GM12878 (cell line): ENCODE measurements around the gene ATP1A3. TPM values are rescaled to one million over a fixed set of nuclear protein-coding genes. Genes with fewer than 3 reads are reported as not detected.
A peak's percentile ranks its signal among the peaks of the same experiment; 100 is the strongest.

ENCODE experiments used
- ATAC-seq: fragments of 200-7000 bp; cut with Tn5 transposase; 3 replicates; pipeline ENCODE4 v1.9.1; 2020; ENCODE audit warnings: mild to moderate bottlenecking, moderate library complexity
- BruUV-seq: library from RNA; stranded (reverse); fragments of 400-500 nt; replicated peaks from 2 replicates; lab custom pipeline; 2021; lab: Mats Ljungman, UMichigan
- CTCF ChIA-PET: fragments of 300-600 bp; sonication (Branson Sonifier 250); formaldehyde crosslinking; extraction: SDS; loops from one replicate; lab custom pipeline; 2021; ENCODE audit warnings: inconsistent platforms; lab: Yijun Ruan, JAX
- POLR2A ChIA-PET: fragments of 350-600 bp; formaldehyde crosslinking; extraction: SDS; loops from one replicate; lab custom pipeline; 2021; ENCODE audit warnings: inconsistent platforms; lab: Charles Lee
- RAD21 ChIA-PET: fragments of 300-600 bp; sonication (Branson Sonifier 250); formaldehyde crosslinking; loops from one replicate; lab custom pipeline; 2023; ENCODE audit warnings: antibody characterized with exemption; ENCODE audit not compliant: unreplicated experiment; lab: Charles Lee
- SMC1A ChIA-PET: fragments of 300-600 bp; sonication (Branson Sonifier 250); formaldehyde crosslinking; loops from one replicate; lab custom pipeline; 2023; ENCODE audit not compliant: unreplicated experiment, uncharacterized antibody; lab: Charles Lee
- DNase-seq: peaks from one replicate; pipeline ENCODE4 v3.0.0-alpha.2; 2011; ENCODE audit warnings: low read depth, low spot score
- FAIRE-seq: peaks from 3 replicates; lab custom pipeline; 2011; peaks lifted over from hg19 to GRCh38; lab: Jason Lieb, UNC
- H2AFZ ChIP-seq: 2 replicates; pipeline ENCODE4 v1.6.0; 2011; ENCODE audit warnings: low read depth, low read length, control low read depth; ENCODE audit not compliant: control insufficient read depth
- H3K27ac ChIP-seq: 2 replicates; pipeline ENCODE4 v1.5.1; 2011; ENCODE audit warnings: control low read depth; ENCODE audit not compliant: control insufficient read depth, insufficient read depth
- H3K27me3 ChIP-seq, 2 experiments: replicated peaks in 1 of 2; 2 replicates each; pipeline versions ENCODE4 v1.6.0 to v1.6.1; 2011; ENCODE audit warnings: low read length in 1 of 2; ENCODE audit not compliant: control insufficient read depth in 2 of 2, insufficient read depth in 2 of 2
- H3K36me3 ChIP-seq, 2 experiments: 2 replicates each; pipeline ENCODE4 v1.5.1; 2011; ENCODE audit warnings: low read length in 1 of 2; ENCODE audit not compliant: control insufficient read depth in 2 of 2, insufficient read depth in 2 of 2
- H3K4me1 ChIP-seq: 2 replicates; pipeline ENCODE4 v1.6.1; 2011; ENCODE audit warnings: mild to moderate bottlenecking, low read length, moderate library complexity, mixed read lengths; ENCODE audit not compliant: control insufficient read depth, insufficient read depth
- H3K4me2 ChIP-seq: 2 replicates; pipeline ENCODE4 v1.6.0; 2011; ENCODE audit warnings: control low read depth; ENCODE audit not compliant: control insufficient read depth, insufficient read depth
- H3K4me3 ChIP-seq: fragments of 200-600 bp; sonication (generic); 2 replicates; pipeline ENCODE4 v1.5.1; 2016
- H3K79me2 ChIP-seq: 2 replicates; pipeline ENCODE4 v1.6.0; 2011; ENCODE audit warnings: low read length; ENCODE audit not compliant: control insufficient read depth, insufficient read depth
- H3K9ac ChIP-seq: 2 replicates; pipeline ENCODE4 v1.8.0; 2011; ENCODE audit warnings: low read length, control low read depth, mixed read lengths; ENCODE audit not compliant: control insufficient read depth, insufficient read depth
- H3K9me3 ChIP-seq: replicated peaks from 3 replicates; pipeline ENCODE4 v1.5.1; 2011; ENCODE audit warnings: mild to moderate bottlenecking, low read length; ENCODE audit not compliant: control insufficient read depth, insufficient read depth
- H4K20me1 ChIP-seq: 2 replicates; pipeline ENCODE4 v1.6.0; 2011; ENCODE audit not compliant: control insufficient read depth, insufficient read depth
- CHD4 ChIP-seq: fragments of 200-600 bp; sonication (generic); IDR thresholded peaks from 2 replicates; pipeline ENCODE4 v1.6.1; 2016; ENCODE audit warnings: mild to moderate bottlenecking
- CREM ChIP-seq: IDR thresholded peaks from 2 replicates; pipeline ENCODE4 v1.6.1; 2014; ENCODE audit warnings: antibody characterized with exemption, low read depth
- GATAD2B ChIP-seq: fragments of 450-650 bp; conservative IDR thresholded peaks from 2 replicates; pipeline ENCODE4 v1.6.1; 2017; ENCODE audit warnings: low read depth, mild to moderate bottlenecking, moderate library complexity
- KLF5 ChIP-seq: fragments of 450-650 bp; IDR thresholded peaks from 2 replicates; pipeline ENCODE4 v1.6.1; 2014; ENCODE audit warnings: mild to moderate bottlenecking; ENCODE audit not compliant: partially characterized antibody
- LARP7 ChIP-seq: fragments of 450-650 bp; IDR thresholded peaks from 2 replicates; pipeline ENCODE4 v1.6.1; 2017; ENCODE audit warnings: mild to moderate bottlenecking
- NFYB ChIP-seq: IDR thresholded peaks from 2 replicates; pipeline ENCODE4 v1.6.1; 2011; ENCODE audit warnings: low read depth, mild to moderate bottlenecking, low read length, improper control_type of control experiment, moderate library complexity; ENCODE audit not compliant: insufficient read depth
- NR2C2 ChIP-seq: IDR thresholded peaks from 2 replicates; pipeline ENCODE4 v1.6.1; 2011; ENCODE audit warnings: borderline replicate concordance, low read depth; ENCODE audit not compliant: control insufficient read depth, insufficient read length
- PAX8 ChIP-seq: fragments of 450-650 bp; IDR thresholded peaks from 2 replicates; pipeline ENCODE4 v1.6.1; 2017; ENCODE audit warnings: mild to moderate bottlenecking, moderate library complexity
- RAD51 ChIP-seq: fragments of 450-650 bp; IDR thresholded peaks from 2 replicates; pipeline ENCODE4 v1.6.1; 2016; ENCODE audit warnings: moderate library complexity, mild to moderate bottlenecking, inconsistent platforms
- SMC3 ChIP-seq: IDR thresholded peaks from 2 replicates; pipeline ENCODE4 v1.6.1; 2011; ENCODE audit warnings: low read length, improper control_type of control experiment, borderline replicate concordance
- SUZ12 ChIP-seq: fragments of 200-600 bp; sonication (generic); IDR thresholded peaks from one replicate; pipeline ENCODE4 v1.6.1; 2018; ENCODE audit warnings: antibody characterized with exemption, mild to moderate bottlenecking; ENCODE audit not compliant: unreplicated experiment
- WGBS: methylation state at CpG from one replicate; pipeline ENCODE4 v1.1.6; 2016; ENCODE audit warnings: low lambda C conversion rate; ENCODE audit not compliant: insufficient replicate concordance, insufficient coverage; ENCODE audit errors: missing lambda C conversion rate; 5-methylcytosine and 5-hydroxymethylcytosine counted together
- in situ Hi-C: fragments of 300-500 bp; cut with MboI; formaldehyde crosslinking; loops from 9 replicates; pipeline ENCODE4 v1.14.3; 2018; ENCODE audit warnings: mixed read lengths
- intact Hi-C: fragments of 100-400 bp; cut with micrococcal nuclease; formaldehyde crosslinking; loops from one replicate; pipeline ENCODE4 v1.14.2; 2022; ENCODE audit not compliant: unreplicated experiment
- polyA plus RNA-seq, 11 experiments: library from polyadenylated mRNA; depleted of rRNA in 4 of 11; unstranded in 6 of 11; stranded (reverse) in 5 of 11; fragments of >200 nt; fragmentation: Nextera tagmentation in 4 of 11; fragmentation: Illumina TruSeq in 1 of 11; extraction: Ambion mirVana in 4 of 11; extraction: Trizol in 1 of 11; gene quantifications; 1 replicate in 1 of 11; 2 replicates in 10 of 11; pipeline versions ENCODE4 v1.2.1 to v1.2.3, GENCODE V29; 2011 to 2016; ENCODE audit warnings: inconsistent platforms in 2 of 11, missing spikeins in 2 of 11, low read depth in 1 of 11
- total RNA-seq, 4 experiments: library from RNA; depleted of rRNA in 3 of 4; stranded (reverse); fragments of >200 nt in 3 of 4; fragmentation: Illumina TruSeq in 1 of 4; extraction: Trizol in 1 of 4; gene quantifications; 2 replicates each; pipeline versions ENCODE4 v1.2.1 to v1.2.3, GENCODE V29; 2013 to 2021
- TF ChIP-seq, protein P1 (sequence below): IDR thresholded peaks from 2 replicates; pipeline ENCODE4 v1.6.1; 2012; ENCODE audit warnings: mild to moderate bottlenecking, low read depth, low read length
- TF ChIP-seq, protein P2 (sequence below): fragments of 450-650 bp; IDR thresholded peaks from 2 replicates; pipeline ENCODE4 v1.6.1; 2017; ENCODE audit warnings: antibody characterized with exemption, mild to moderate bottlenecking, moderate library complexity

The ATP1A3 gene
- total and polyA plus RNA-seq, 10 of the 15 experiments (the other 5 are each of a cell fraction or from before 2014, with no cell fraction given) = 0.17 to 0.86 (median 0.32) TPM; not detected in 2

DNA sequence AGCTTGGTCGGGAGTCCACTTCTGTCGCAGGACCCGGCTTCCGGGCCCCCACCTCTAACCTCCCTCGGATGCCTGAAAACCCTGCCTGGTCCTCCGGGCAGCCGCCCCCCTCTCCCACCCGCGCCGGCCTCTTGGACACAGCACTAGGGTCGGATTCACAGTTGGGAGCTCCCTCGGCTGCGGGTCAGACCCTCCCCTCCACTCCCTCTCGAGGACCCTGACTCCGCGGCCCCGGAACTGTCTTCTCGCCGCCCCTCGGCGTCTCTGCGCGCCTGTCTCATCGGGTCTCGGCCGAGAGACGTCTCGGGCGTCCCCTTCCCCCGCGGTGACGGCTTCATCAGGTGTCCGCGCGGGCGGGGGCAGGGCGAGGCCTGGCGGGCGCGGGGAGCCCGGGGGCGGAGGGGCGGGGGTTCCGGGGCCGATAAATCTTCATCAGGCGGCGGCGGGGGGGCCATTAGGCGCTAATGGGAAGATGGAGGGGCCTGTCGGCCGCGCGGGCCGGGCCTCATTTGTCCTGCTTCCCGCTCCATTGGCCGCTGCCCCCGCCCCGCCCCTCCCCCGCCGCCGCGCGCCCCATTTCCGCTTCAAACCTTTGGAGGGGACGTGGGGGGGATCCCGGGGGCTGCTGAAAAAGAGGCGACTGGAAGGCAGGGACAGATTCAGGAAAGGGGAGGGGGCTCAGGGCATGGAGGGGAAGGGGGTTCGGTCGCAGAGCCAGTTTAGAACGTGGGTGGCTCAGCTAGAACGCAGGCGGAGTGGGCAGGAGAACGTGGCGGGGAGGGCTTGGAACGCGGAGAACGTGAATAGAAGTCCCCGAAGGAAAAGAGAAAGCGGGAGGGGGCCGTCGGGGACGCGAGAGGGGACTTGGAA is 53.9 kb downstream of the ATP1A3 start:
- DNase-seq (no peak), FAIRE-seq (no peak), ATAC-seq (peak; percentile 60)
- H3K27ac ChIP-seq = peak overlapping the region; percentile 73
- WGBS = 2% methylated on average over 56 of the region's 83 CpGs
- in situ Hi-C loops (loop anchor here (25.0 kb wide), 1 partner anchor 1822 kb away; the partner anchor contains the start of gene SMG9), intact Hi-C loops (no loop called here)
- ChIA-PET POLR2A (interaction anchor here (0.7 to 1.3 kb wide), 2 partner anchors 10 to 66 kb away, joined by 3 read pairs; no protein-coding TSS in a partner anchor), CTCF (interaction anchor here (0.8 to 10.0 kb wide), 3 partner anchors 54 to 80 kb away, joined by 3 to 98 read pairs (median 4); partner anchors contain the start of gene RPS19), RAD21 (interaction anchor here (0.8 kb wide), 1 partner anchor 81 kb away, joined by 3 read pairs; the partner anchor contains the start of gene RPS19), SMC1A (no interaction called here)
- H2AFZ ChIP-seq = peak overlapping the region; percentile 67
- H3K4me3 ChIP-seq = peak overlapping the region; percentile 88
- no peaks in the 10 kb centered on the region for H3K79me2 ChIP-seq
- H4K20me1 ChIP-seq = no peaks in the 10 kb centered on the region
- H3K27me3 ChIP-seq = no peaks in the 10 kb centered on the region; a peak in 2 of 4 replicates
- H3K36me3 ChIP-seq = no peaks in the 10 kb centered on the region
- no TSS peak for BruUV-seq
- peak overlapping the region; percentile 86 for H3K4me2 ChIP-seq
- no peaks in the 10 kb centered on the region; the same call in 2 of the 3 replicates for H3K9me3 ChIP-seq
- peaks cover 33% of the 10 kb centered on the region for H3K4me1 ChIP-seq
- peak overlapping the region; percentile 87 for H3K9ac ChIP-seq
- TF ChIP-seq, protein P1, sequence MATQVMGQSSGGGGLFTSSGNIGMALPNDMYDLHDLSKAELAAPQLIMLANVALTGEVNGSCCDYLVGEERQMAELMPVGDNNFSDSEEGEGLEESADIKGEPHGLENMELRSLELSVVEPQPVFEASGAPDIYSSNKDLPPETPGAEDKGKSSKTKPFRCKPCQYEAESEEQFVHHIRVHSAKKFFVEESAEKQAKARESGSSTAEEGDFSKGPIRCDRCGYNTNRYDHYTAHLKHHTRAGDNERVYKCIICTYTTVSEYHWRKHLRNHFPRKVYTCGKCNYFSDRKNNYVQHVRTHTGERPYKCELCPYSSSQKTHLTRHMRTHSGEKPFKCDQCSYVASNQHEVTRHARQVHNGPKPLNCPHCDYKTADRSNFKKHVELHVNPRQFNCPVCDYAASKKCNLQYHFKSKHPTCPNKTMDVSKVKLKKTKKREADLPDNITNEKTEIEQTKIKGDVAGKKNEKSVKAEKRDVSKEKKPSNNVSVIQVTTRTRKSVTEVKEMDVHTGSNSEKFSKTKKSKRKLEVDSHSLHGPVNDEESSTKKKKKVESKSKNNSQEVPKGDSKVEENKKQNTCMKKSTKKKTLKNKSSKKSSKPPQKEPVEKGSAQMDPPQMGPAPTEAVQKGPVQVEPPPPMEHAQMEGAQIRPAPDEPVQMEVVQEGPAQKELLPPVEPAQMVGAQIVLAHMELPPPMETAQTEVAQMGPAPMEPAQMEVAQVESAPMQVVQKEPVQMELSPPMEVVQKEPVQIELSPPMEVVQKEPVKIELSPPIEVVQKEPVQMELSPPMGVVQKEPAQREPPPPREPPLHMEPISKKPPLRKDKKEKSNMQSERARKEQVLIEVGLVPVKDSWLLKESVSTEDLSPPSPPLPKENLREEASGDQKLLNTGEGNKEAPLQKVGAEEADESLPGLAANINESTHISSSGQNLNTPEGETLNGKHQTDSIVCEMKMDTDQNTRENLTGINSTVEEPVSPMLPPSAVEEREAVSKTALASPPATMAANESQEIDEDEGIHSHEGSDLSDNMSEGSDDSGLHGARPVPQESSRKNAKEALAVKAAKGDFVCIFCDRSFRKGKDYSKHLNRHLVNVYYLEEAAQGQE = no peak
- TF ChIP-seq CREM (0 out of 2 replicates have a peak, but pooled peaks have one; percentile 7), KLF5 (no peak), RAD51 (no peak), CHD4 (no peak), GATAD2B (peak; percentile 52), NFYB (no peak), SUZ12 (no peak), SMC3 (no peak), LARP7 (no peak), PAX8 (no peak), NR2C2 (no peak)
- TF ChIP-seq, protein P2, sequence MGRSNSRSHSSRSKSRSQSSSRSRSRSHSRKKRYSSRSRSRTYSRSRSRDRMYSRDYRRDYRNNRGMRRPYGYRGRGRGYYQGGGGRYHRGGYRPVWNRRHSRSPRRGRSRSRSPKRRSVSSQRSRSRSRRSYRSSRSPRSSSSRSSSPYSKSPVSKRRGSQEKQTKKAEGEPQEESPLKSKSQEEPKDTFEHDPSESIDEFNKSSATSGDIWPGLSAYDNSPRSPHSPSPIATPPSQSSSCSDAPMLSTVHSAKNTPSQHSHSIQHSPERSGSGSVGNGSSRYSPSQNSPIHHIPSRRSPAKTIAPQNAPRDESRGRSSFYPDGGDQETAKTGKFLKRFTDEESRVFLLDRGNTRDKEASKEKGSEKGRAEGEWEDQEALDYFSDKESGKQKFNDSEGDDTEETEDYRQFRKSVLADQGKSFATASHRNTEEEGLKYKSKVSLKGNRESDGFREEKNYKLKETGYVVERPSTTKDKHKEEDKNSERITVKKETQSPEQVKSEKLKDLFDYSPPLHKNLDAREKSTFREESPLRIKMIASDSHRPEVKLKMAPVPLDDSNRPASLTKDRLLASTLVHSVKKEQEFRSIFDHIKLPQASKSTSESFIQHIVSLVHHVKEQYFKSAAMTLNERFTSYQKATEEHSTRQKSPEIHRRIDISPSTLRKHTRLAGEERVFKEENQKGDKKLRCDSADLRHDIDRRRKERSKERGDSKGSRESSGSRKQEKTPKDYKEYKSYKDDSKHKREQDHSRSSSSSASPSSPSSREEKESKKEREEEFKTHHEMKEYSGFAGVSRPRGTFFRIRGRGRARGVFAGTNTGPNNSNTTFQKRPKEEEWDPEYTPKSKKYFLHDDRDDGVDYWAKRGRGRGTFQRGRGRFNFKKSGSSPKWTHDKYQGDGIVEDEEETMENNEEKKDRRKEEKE = no peak
